CD4-positive, alpha-beta T cell treated with Interferon gamma for 1 hour (primary cell): Measurements from ENCODE around the gene CRYGN.

Source experiments
- DNase-seq: peaks from one replicate; pipeline ENCODE4 v3.0.0-alpha.2; 2020

CRYGN gene

DNA sequence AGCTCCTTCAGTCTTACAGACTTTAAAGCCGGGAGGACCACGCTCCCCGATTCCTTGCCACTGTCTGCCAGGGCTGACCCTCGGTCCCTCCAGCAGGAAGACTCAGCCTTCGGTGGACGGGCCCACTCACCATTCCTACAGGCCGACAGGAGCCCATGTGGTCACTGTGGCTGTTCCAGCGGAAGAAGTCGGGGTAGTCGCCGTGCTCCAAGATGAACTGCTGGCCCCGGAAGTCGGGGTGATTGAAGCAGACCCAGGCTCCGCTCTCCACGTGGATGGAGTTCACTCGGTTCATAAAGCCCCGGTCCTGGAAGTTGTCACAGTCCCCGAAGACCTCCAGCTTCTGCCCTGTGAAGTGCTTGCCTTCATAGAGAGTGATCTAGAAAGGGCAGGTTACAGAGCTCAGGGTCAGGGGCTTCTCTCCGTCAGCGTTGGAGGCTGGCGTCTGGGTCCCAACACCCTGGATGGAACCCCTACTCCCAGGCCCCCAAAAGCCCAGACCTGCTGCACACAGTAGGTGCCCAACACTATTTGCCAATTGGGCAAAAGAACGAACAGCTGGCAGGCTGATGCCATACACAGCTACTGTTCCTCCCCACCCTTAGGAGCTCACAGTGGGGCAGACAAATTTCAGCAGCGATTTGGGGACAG is 1.9 kb downstream of the CRYGN start:
- DNase-seq: no peak

DNA sequence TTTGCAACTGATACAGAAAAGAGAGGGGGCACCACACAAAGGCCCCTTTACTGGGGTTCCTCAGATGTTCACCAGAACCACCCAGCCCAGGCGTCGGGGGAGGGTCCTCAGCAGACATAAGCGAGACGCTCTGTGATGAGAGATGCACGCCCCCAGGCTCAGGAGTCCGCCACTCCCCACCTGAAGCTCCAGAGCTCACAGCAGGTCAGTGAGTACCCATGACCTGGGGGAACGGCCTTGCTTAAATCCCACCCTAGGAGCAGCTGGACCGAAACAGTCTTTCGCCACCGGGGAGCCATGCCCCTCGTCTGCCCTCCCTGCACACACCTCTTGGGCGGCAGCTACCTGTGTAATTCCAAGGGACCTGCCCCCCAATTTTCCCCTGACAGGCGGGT is 2.8 kb downstream of the CRYGN start:
- DNase-seq: no peak

DNA sequence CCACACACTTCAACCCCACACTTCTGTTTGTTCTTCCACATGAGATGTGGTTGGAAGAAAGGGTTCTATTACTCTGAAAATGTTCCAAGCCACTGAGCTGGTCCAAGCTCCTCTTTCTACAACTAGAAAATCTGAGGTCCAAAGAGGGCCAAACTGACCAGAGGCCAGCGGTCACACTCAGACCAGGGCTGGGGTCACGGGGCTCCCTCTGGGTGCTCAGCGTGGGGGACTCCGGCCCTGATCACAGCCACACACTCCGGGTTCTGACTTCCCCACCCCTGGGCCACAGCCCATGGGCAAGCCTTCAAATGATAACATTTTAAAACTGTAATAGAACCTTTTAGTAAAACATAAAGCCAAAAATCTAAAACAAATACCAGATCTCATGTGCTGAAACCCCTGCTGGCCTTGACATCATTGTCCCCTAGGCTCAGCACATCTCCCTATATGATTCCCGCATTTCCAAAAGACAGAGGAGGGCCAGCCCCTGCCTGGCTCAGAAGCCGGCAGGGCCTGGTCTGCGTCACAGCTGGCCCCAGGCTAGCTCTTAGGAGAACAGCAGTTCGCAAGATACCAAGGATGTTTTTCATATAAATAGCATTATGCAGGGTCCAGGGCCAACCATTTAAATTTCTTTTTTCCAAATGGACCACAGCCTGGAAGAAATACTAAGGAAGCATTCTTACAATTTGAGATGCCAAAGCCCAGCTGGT is 3.3 kb downstream of the CRYGN start:
- DNase-seq: no peak

DNA sequence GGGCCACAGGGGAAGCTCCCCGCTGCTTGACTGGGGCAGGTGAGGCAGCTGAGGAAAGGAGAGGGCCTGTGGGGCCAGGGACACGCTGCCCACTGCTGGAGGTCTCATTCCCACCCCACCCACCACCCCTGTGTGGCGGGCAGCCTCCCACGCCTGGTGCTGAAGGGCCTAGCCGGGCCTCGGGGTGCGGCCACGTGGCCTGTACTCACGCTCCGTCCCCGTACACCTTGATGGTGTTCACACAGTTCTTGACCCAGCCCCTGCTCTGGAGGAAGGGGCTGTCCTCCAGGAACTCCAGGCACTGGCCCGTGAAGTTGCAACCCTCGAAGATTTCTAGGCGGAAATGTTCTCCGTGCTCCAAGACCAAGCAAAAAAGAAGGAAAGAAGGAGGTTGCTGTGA is 4.0 kb downstream of the CRYGN start:
- no peak for DNase-seq

DNA sequence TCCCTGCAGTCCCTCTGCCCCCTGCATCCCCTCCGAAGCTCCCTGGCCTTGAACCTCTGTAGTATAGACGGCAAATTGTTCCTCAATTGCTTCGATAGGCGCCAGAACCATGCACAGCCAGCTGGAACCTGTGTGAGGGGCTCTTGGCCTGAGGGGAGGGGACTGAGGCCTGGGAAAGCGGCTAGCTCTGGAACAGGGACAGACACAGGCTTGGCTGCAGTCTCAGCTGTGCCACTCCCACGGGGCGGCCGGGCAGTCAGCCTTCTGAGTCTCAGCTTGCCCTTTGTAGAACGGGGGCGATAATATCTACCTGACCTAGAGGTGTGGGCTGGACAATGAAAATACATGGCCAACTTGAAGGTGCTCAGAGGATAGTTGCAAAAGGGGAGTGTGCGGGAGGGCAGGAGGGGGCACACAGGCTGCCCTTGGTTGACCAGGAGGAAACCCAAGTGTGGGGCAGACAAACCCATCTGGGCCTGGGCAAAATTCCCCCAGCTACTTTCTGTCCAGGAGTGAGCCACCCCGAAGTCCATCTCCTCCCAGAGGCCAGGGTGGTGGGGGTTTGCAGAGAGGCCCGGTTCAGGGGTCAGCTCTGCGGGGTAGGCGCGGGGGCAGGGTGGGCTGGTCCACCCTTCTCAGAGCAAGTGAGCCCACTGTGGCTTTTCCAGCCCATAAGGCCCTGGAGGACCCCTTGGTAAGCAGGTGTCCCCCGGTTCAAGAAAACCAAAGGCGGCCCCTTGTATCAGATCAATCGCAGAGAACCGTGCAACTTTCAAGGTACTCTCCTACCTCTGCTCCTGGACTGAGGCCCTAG is 4.6 kb downstream of the CRYGN start:
- DNase-seq: no peak

DNA sequence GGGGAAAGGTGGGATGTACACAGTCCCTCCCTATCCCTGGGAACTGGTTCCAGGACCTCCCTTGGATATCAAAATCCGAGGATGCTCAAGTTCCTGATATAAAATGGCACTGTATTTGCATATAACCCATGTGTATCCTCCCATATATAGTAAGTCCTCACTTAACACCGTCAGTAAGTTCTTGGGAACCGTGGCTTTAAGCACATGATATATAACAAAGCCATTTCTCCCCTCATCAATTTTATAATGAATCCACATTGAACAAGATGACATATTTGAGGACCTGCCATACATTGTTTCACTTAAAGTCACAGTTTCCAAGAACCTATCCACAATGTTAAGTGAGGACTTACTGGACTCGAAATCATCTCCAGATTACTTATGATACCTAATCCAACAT is 5.4 kb downstream of the CRYGN start:
- DNase-seq: no peak

DNA sequence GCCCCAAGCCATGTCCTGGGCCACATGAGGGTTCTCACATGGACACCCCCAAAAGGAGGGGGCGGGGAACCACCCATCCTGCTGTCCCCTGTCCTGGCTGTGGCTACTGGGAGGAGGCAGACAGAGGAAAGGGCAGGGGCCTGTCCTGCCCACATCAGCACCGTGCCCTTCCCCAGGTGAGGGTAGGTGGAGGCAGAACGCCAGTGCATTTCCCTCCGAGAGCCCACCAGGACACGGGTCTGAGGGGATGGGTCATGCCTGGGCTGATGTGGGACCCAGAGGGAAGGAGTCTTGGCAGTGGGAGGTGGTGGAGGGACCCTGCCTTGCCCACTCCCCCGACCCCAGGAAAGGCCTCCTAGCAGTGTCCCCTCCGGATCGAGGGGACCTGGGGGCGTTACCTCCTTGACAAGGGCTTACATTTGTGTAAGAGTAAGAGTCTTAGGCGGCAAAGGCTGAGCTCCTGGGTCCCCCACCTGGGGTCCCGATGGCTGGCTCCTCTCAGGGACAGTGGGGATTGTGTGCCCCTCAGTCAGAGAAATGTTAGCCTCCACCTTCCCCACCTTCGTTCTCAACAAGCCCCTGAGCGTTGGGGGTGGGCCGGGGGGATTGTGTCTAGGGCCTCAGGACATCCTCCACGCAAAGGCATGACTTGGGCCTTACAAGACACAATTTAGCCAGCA is 6.1 kb downstream of the CRYGN start:
- DNase-seq: no peak

DNA sequence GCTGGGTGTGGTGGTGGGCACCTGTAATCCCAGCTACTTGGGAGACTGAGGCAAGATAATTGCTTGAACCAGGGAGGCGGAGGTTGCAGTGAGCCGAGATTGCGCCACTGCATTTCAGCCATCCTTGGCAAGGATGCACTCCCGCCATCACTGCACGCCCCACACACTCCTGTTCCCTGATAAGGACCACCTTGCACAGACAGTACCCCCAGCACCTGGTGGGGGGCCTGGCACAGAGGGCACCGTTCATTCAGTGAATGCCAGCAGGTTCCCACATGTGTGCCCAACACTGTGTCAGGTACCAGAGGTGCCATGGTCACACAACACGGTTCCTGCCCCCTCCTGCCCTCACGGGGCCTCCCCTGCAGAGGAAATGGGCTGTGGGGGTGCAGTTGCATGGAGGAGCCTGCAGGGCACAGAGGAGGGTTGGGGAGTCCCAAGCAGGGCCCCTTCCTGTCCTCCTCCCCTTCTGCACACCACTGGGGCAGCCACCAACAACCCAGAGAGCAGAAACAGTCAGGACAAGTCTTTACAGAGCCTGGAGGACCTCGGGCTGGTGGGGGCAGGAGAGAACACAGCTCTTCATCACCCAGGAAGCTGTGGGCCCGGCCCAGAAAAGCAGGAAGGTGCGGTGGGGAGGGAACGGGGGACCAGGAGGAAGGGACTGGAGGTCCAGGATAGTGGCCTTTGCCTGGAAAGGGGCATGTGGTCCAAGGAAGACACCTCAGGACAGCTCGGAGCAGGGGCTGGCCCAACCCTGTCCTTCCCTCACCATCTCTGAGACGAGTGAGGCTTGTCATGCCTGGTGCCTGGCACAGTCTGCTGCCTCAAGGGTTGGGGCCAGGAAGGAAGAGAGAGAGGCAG is 7.1 kb downstream of the CRYGN start:
- peak; percentile 59 for DNase-seq

DNA sequence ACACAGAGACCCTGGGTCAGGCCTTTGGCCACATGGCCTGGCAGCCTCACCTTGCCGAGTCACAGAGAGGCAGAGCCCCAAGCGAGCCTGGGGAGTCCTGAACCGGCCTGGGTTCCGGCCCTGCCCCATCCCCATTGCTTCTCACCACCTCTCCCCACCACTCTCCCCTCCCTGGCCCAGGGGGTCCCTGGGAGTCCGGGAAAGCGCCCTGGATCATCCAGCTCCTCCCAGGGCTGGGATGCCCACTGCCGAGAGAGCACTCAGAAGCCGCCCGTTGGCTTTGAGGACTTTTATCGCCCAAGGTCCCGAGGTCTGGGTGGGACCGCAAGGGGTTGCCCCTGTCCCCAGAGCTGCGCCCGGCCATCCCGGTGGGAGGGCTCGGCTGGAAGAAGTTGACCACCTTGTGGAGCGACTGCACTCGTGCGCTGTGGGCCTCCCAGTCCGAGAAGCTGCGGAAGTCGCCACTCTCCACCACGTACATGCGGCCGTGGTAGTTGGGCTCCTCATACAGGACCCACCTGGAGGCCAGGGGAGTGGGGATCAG is 8.1 kb downstream of the CRYGN start:
- no peak for DNase-seq

DNA sequence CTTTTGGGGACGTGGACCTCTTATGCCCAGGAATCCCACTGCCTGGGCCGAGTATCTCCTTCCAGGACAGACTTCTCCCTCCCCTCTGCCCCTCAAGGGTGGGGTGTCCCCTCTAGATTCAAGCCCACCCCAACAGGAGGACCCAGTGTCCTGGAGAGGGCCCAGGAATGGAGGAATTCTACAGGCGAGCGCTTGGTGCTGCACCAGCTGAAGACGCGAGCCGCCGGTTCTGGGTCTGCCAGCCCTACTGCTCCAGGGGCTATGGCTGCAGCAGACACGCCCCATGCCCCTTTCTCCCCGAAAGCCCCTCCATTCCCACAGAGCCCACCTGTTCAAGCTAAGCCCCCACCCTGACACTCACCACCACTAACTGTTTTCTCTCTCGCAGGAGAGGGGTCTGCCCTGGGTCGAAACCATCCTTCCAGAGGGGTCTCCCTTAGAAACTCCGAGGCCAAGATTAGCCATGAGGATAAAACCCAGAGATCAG is 8.6 kb downstream of the CRYGN start:
- DNase-seq: no peak

DNA sequence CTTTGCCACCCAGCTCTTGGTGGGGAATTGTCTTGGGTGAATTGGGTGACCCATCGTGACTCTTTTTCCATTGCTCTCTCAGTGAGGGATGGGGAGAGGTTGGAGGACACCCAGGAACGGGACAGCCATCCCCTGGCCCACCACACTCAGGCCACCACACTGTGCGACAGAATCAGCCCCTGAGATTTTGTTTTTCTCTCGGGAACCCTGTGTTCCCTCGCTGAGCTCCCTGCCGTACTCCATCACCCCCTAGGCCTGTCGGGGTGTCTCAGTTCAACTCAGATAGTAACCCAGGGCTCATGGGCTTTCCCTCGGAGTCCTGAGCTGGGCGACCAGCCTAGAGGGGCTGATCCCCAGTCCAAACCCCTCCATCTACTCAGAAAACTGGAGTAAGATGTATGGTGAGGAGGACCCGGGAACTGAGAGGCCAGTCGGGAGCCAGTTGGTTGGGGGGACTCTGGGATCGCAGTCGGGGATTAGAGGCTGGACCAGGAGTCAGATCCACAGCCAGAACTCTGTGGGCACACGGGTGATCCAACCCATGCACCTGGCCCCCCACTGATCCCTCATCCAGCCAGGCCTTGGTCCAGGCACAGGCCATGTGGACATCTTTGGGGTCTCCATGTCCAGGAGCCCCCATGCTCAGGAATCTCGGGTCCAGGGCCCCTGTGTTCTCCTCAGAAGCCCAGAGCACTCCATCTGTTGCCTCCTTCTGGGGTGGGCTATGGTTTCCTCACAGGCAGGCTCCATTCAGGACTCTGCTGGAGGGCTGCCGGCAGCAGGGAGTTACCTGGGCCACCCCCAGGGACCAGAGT is 9.3 kb downstream of the CRYGN start:
- DNase-seq: no peak

DNA sequence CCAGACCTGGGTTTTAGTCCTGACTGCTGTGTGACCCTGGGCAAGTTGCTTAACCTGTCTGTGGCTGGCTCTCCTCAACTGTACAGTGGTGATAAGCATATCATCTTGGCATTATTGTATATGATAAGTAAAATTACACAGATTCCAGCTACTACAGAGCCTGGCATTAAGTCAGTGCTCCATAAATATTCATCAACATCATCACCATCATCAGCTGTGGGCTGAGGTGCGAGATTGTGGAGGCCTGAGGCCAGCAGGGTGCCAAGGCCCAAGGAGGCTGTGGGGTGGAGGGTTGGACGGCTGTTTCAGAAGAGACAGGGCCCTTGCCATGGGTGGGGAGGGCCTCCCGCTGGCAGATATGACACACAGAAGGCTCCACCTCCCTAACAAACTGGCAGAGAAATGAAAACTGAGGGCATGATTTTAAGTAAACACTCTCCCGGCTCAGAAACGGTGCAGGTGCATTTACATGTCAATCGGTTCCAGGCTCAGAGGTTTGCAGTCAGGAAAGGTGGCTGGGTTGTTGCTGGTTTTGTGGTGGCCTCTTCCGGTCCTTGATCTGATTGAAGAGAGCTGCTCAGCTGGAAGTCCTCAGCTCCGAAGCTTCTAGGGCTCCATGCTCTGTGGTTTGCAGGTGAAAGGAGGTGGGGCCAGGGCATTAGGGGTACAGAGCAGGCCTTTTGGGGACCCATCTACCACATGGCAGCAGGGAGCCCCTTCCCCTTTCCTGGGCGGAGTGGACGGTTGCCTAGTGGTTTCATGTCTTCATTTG is 10.2 kb downstream of the CRYGN start:
- DNase-seq: peak; percentile 73

DNA sequence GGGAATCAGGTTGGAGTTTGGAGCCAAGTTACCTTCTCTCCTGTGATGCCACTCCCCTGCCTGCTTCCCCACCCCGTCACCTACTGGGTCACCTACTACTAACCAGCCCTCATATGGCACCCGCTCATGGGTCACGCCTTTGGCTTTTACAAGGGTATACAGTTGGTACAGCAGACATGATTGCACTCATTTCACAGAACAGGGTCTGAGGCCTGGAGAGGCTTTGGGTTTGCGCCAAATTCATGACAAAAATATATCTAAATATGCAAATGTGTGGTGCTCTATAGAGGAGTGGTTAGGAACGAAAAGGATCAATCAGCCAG is 10.7 kb downstream of the CRYGN start:
- no peak for DNase-seq

DNA sequence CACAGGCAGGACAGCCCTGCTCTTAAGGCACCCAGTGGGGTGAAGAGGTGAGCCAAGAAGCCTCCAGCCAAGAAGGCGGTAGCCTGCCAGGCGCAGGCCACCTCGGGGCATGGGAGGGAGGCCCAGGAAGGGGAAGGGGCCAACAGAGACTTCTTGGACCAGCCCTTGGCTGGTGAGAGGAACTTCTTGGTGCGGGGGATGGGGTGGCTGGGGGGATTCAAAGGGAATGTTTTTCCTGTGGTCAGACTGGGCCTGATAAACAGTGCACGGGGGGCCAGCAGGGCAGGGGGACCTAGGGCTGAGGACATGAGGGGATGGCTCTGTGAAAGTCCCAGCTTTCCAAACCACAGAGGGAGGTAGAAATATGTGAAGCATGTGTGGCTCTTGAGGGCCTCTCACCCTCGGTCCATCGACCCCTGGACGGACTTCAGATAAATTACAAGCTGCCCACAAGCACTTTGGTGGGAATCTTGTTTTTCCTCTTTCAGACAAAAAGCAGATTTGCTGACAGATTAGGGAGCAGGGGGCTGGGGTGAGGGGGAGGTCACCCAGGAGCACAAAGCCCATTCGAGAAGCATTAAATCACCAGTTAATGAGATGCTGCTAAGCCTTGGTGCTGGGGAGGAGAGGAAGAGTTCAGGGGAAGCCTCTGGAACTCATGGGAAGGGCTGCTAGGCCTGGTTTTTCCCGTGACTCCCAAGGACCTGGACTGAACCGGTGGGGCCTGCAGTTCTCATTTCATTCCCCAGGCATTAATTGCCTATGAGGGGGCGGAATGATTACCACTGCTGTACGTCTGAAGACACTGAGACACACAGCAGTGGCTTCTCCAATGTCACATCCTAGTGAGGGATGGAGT is 11.3 kb downstream of the CRYGN start:
- DNase-seq: no peak

DNA sequence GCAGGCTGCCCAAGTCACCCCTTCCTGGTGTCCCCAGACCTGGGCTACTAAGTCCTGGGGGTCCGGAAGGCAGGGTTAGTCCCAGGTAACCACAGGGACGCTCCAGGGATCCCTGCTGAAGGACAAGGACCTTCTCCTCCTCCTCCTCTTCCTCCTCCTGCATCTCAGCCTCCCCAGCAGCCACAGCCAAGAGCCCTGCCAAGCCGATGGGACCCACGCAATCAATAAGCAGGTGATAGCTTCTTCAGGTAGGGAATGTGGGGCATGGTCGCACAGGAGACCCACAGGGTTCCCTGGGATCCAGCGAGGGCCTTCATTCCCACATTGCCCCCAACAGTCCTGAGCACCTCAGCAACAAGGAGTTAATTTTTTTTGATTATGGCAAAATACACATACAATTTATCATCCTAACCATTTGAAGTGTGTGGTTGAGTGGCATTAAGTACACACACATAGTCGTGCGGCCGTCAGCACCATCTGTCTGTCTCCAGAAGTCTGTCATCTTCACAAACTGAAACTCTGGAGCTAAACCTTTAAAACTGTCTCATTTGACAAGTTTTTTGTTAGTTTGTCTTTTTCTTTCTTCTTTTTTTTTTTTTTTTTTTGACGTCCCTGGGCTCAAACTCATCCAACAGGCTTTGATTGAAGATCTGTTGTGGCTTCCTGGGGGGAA is 12.1 kb downstream of the CRYGN start:
- no peak for DNase-seq

DNA sequence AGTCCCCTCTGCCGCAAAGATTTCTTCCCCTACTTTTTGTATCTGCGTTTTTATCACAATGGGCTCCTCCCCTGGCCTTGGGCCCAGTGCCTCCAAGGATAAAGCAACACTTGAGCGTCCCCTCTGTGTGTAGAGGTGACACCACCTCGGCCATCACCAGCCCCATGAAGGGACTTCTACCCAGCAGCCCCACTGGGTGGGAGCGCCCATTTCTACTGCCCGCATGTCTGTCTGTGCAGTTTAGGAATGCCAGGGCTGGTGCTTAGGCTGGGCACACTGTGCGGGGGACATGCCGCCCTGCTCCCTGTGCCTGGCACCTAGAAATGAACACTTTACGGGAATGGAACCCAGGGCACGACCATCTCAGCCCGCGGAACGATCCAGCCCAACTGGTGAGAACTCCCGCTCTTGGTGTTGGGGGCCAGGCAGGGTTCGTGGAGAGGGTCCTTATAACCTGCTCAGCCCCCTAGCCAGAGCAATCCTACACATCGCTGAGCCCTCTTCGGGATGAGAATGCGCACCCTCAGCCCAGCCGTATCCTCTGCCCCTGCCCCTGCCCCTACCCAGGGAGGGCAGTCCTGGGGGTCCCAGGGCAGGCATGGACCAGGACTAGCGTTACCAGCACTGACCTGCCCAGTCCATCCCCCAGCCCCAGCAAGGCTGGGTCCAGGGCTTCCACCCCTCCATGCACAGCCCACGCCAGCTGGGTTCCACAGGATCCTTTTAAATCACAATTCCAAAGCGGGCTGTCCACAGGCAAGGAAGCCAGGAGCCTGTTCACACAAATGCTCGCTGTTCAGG is 12.8 kb downstream of the CRYGN start:
- DNase-seq: no peak

DNA sequence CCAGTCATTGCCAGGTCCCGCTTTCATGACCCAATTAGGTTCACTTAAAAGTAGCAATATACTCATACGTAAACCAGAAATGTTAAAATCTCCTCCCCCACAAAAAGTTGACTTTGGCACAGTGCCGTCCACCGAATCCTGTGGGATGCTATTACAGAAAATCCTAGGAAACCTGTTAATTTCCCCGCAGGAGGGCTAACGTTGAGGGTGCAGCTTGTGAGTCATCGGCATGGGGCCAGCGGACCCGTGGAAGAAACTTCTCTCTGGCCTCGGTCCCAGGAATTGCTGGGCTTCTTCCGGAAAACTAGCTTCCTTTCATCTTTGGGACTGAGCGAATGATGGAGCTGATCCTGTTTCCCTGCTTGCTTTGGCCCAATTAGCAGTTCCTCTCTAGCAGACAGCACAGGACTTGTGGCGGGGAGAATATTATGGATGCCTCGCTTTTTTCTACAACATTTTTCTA is 13.5 kb downstream of the CRYGN start:
- no peak for DNase-seq
